Sigmoid colon (tissue), 4 donors: ENCODE measurements around the gene MTFR2.

Source experiments
- POLR2A ChIP-seq, 2 donors: fragments of 450-650 bp; IDR thresholded peaks; one replicate each; pipeline ENCODE4 v1.6.1; 2016; ENCODE audit warnings: antibody characterized with exemption in 2 of 2, mild to moderate bottlenecking in 2 of 2, moderate library complexity in 2 of 2
- POLR2AphosphoS5 ChIP-seq, 4 donors: sonication (generic); formaldehyde crosslinking; IDR thresholded peaks; one replicate each; pipeline ENCODE4 v1.6.1; 2017; ENCODE audit warnings: antibody characterized with exemption in 4 of 4
- TF ChIP-seq, protein P1 (sequence below), 4 experiments: fragments of 450-650 bp in 3 of 4; fragments of 200-600 bp in 1 of 4; IDR thresholded peaks; one replicate each; pipeline ENCODE4 v1.5.1; 2016 to 2019; ENCODE audit warnings: antibody characterized with exemption in 4 of 4, mild to moderate bottlenecking in 3 of 4, moderate library complexity in 2 of 4

- TF ChIP-seq, protein P1, sequence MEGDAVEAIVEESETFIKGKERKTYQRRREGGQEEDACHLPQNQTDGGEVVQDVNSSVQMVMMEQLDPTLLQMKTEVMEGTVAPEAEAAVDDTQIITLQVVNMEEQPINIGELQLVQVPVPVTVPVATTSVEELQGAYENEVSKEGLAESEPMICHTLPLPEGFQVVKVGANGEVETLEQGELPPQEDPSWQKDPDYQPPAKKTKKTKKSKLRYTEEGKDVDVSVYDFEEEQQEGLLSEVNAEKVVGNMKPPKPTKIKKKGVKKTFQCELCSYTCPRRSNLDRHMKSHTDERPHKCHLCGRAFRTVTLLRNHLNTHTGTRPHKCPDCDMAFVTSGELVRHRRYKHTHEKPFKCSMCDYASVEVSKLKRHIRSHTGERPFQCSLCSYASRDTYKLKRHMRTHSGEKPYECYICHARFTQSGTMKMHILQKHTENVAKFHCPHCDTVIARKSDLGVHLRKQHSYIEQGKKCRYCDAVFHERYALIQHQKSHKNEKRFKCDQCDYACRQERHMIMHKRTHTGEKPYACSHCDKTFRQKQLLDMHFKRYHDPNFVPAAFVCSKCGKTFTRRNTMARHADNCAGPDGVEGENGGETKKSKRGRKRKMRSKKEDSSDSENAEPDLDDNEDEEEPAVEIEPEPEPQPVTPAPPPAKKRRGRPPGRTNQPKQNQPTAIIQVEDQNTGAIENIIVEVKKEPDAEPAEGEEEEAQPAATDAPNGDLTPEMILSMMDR (IDR thresholded peaks at IDR 0.05) = no peak
- TF ChIP-seq POLR2A (IDR thresholded peaks at IDR 0.05) = no peak
- TF ChIP-seq POLR2AphosphoS5 (IDR thresholded peaks at IDR 0.05) = no peak
Measured at GRCh38 chr6:136216503-136217401, 33.4 kb downstream of the MTFR2 start.
